Sigmoid colon (tissue), 3 donors: ENCODE results near the gene ABHD2.

ENCODE experiments used
- CTCF ChIP-seq, 4 experiments: fragments of 450-650 bp in 3 of 4; fragments of 200-600 bp in 1 of 4; IDR thresholded peaks; one replicate each; pipeline ENCODE4 v1.5.1; 2016 to 2019; ENCODE audit warnings: antibody characterized with exemption in 4 of 4, mild to moderate bottlenecking in 3 of 4, moderate library complexity in 2 of 4
- POLR2A ChIP-seq, 2 donors: fragments of 450-650 bp; IDR thresholded peaks; one replicate each; pipeline ENCODE4 v1.6.1; 2016; ENCODE audit warnings: antibody characterized with exemption in 2 of 2, mild to moderate bottlenecking in 2 of 2, moderate library complexity in 2 of 2

DNA sequence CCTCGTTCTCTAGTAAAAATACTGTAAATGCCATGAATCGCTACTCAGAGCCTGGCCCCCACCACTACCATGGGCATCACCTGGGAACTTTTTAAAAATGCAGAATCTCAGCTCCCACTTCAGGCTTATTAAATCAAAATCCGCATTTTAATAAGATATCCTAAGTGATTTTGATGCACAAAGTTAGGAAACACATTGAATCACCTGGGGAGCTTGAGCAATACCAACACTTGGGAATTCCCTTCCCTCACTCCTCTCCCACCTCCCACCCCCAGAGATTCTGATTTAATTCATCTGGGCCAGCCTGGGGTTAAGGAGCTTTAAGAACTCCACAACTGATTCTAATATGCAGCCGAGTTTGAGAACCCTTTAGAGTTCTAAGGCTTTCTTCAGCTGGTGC, 106.4 kb downstream of the ABHD2 start:
- no peak for TF ChIP-seq CTCF (IDR thresholded peaks at IDR 0.05)
- no peak for TF ChIP-seq POLR2A (IDR thresholded peaks at IDR 0.05)
